WI38 (cell line): ENCODE data around the gene KIAA1958.

Experiments used
- H3K4me3 ChIP-seq: 2 replicates; pipeline ENCODE4 v1.5.1; 2011; ENCODE audit warnings: low read depth, mild to moderate bottlenecking, control low read depth, low read length
- TF ChIP-seq, protein P1 (sequence below): IDR thresholded peaks from 2 replicates; pipeline ENCODE4 v1.5.1; 2012; ENCODE audit warnings: low read depth, mild to moderate bottlenecking, control low read depth, low read length

The KIAA1958 gene

DNA sequence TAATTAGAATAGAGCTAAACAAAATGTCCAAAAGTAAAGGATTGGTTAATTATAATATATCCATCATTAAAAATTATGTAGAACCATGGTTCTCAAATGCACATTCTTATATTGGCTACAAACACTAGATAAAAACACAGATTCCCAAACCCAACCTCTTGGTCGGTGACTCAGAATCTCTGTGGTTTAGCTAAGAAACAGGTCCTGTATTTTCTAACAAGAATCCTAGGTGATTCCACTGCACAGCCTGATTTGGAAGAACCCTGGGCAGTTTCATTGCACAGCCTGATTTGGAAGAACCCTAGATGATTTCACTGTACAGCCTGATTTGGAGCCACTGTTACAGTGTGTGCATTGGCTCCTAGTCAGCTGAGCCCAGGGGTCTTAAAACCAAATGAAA is 67.9 kb downstream of the KIAA1958 start:
- TF ChIP-seq, protein P1, sequence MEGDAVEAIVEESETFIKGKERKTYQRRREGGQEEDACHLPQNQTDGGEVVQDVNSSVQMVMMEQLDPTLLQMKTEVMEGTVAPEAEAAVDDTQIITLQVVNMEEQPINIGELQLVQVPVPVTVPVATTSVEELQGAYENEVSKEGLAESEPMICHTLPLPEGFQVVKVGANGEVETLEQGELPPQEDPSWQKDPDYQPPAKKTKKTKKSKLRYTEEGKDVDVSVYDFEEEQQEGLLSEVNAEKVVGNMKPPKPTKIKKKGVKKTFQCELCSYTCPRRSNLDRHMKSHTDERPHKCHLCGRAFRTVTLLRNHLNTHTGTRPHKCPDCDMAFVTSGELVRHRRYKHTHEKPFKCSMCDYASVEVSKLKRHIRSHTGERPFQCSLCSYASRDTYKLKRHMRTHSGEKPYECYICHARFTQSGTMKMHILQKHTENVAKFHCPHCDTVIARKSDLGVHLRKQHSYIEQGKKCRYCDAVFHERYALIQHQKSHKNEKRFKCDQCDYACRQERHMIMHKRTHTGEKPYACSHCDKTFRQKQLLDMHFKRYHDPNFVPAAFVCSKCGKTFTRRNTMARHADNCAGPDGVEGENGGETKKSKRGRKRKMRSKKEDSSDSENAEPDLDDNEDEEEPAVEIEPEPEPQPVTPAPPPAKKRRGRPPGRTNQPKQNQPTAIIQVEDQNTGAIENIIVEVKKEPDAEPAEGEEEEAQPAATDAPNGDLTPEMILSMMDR = no peak
- H3K4me3 ChIP-seq = no peak overlapping the region

DNA sequence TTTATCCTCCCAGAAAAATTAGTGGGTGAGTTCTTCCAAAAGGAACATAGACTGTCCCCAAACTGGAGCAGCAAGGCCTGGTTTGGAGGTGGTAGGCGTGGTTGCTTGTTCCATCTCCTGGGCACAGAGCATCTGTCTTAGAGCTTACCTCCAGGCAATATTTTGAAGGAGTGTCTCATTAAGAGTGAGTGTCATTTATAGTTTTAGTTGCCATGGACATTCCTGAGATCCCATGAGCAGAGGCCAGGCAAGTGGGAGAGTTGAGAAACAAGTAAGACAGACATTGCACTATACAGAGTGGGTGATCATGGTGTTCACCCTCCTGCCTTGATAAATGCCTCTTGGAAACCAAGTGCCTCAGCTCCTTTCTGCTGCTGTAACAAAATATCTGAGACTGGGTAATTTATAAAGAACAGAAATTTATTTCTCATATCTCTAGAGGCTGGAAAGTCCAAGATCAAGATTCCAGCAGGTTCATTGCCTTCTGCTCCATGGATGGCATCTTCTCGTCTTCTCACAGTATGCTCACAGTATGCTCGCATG is 68.5 kb downstream of the KIAA1958 start:
- TF ChIP-seq, protein P1 = no peak
- no peak overlapping the region for H3K4me3 ChIP-seq

DNA sequence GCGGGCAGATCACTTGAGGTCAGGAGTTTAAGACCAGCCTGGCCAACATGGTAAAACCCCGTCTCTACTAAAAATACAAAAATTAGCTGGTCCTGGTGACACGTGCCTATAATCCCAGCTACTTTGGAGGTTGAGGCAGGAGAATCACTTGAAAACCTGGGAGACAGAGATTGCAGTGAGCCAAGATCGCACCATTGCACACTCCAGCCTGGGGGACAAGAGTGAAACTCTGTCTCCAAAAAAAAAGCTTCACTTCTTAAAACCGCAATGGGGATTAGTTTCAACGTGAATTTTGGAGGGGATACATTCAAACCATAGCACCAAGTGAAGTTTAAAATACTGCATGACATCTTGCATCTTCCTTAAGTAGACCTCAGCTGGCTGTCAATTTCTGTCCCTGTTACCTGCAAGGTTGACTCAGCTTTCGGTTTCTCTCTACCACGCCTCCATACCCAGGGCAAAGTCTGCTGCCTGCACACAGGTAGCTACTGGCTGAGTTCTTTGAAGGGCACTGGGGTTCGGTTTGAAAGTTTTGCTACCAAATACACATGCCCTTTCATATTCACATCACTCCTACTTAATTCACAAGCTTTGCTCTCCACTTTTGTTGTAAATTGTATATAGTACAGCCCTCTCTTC is 69.3 kb downstream of the KIAA1958 start:
- H3K4me3 ChIP-seq = no peak overlapping the region
- TF ChIP-seq, protein P1 = no peak

DNA sequence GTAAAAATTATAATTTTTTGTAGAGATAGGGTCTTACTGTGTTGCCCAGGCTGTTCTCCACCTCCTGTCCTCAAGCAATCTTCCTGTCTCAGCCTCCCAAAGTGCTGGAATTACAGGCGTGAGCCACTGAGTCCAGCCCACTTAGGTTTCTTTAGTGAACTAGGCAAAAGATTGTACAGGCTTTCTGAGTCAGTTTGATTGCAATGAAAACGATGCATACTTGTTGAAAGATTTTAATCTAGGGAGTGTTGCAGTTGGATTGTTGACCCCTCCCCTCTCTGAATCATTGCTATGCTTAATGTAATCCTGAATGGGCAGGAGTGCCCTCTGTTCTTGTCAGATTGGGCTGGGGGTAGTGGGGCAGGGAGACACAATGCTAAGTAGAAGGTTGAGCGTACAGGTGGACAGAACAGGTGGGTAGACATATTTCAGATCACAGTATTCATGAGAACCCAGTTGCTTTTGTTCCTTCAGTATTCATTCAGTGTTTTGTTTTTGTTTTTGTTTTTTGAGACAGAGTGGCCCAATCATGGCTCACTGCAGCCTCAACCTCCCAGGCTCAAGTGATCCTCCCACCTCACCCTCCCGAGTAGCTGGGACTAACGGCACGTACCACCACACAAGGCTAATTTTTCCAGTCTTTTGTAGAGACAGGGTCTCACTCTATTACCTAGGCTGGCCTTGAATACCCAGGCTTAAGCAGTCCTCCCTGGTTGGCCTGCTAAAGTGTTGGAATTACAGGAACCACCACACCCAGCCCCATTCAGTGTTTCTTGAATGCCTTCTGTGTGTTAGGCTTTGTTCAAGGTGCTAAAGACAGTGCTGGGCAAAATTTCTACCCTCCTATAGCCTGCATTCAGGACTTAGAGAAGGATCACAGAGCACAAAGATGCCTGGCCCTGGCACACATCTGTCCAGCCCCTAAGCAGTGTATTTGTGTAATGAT is 70.1 kb downstream of the KIAA1958 start:
- H3K4me3 ChIP-seq = no peak overlapping the region

DNA sequence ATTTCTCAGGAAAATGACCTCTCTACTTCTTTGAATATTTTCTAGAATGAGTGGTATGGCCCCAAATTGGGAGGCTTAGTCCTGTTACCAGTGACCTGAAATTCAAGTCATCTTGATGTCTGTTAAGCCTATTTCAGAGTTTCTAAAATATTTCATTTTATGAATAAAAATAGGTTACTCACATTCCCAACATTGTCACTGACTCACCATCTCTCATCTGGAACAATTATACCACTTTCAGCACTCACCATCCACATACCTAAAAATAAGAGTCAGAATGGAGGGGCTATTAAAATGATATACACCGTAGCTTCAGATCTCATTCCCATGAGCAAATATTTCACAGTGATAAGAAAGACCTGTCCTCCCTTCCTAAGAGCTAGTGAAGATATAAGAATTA is 71.8 kb downstream of the KIAA1958 start:
- no peak overlapping the region for H3K4me3 ChIP-seq
- TF ChIP-seq, protein P1 = no peak

More for the DNA sequence above, 70.1 kb downstream of the KIAA1958 start:
- TF ChIP-seq, protein P1 = no peak

DNA sequence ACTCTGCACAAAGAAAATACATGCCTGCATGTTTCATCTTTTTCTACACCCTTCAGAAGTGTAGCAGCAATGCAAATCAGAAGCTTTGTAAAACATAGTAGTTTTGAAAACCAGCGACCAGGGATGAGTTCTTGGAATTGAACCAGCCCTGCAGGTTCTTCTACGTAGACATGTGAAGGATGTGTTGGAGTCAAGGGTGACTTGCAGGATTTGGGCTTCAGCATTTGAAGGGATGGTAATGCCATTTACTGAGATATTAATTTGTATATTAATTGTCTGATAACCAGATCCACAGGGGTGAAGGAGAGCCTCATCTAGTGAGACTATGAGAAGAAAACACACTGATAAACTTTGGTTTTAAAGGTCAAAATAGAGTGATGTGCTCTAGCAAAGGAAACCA is 72.4 kb downstream of the KIAA1958 start:
- H3K4me3 ChIP-seq = no peak overlapping the region

More for the DNA sequence above, 72.4 kb downstream of the KIAA1958 start:
- TF ChIP-seq, protein P1 = no peak
